ENCODE measurements around the gene WFIKKN2. TPM values are rescaled to one million over a fixed set of nuclear protein-coding genes. Genes with fewer than 3 reads are reported as not detected.

WFIKKN2 gene
- total and polyA plus RNA-seq, 8 donors: 0.09 to 0.45 (median 0.15) TPM

DNA sequence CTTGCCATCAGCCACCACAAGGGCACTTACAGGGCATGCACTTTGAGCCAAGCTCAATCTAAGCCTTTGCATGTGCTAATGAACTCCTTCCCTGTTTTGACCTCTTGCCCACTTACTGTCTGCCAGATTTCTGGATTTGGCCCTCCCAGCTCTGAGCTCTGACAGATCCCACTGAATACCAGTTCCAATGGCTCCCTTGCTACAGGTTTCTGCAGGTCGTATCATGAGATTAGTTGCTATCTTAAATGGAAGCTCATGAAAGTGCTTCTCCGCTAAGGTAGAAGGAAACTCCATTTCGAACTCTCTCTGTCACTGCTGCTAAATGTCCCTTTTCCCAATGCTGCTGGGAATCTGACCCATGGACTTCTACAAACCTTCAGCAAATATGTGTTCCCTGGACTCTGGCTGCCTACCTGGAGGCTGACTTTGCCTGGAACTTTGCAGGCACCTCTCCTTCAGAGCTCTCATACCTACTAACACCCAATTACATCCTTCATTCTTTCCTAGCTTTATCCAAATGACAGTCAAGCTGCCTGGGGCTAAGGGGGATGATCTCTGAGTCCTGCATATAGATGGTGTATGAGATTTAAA lies 54.2 kb downstream of the WFIKKN2 start:
- H3K27me3 ChIP-seq: no peaks in the 10 kb centered on the region
- no peak for ATAC-seq
- H3K4me3 ChIP-seq: peak overlapping the region in 1 of 4 donors; percentile 17
- H3K4me1 ChIP-seq: peaks cover 5 to 23% (median 21%) of the 10 kb centered on the region in 3 donors
- intact Hi-C loops (cut with DNase I): no loop called here
- H3K9me3 ChIP-seq: no peaks in the 10 kb centered on the region
- TF ChIP-seq, protein P1, sequence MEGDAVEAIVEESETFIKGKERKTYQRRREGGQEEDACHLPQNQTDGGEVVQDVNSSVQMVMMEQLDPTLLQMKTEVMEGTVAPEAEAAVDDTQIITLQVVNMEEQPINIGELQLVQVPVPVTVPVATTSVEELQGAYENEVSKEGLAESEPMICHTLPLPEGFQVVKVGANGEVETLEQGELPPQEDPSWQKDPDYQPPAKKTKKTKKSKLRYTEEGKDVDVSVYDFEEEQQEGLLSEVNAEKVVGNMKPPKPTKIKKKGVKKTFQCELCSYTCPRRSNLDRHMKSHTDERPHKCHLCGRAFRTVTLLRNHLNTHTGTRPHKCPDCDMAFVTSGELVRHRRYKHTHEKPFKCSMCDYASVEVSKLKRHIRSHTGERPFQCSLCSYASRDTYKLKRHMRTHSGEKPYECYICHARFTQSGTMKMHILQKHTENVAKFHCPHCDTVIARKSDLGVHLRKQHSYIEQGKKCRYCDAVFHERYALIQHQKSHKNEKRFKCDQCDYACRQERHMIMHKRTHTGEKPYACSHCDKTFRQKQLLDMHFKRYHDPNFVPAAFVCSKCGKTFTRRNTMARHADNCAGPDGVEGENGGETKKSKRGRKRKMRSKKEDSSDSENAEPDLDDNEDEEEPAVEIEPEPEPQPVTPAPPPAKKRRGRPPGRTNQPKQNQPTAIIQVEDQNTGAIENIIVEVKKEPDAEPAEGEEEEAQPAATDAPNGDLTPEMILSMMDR (IDR thresholded peaks at IDR 0.05): no peak
- FAIRE-seq: no peak
- no peak for DNase-seq
- WGBS, 2 donors: 61 to 63% methylated on average over 3 of the region's 3 CpGs
- peak overlapping the region in 1 of 4 donors; percentile 22 for H3K27ac ChIP-seq
- H3K36me3 ChIP-seq: no peaks in the 10 kb centered on the region

GRCh38 chr17:50890675-50891516 lies 55.5 kb downstream of the WFIKKN2 start:
- no peak for FAIRE-seq
- H3K4me3 ChIP-seq: peak overlapping the region in 1 of 4 donors; percentile 21
- WGBS, 2 donors: 36 to 39% methylated on average over 12 of the region's 12 CpGs
- no peak for DNase-seq
- intact Hi-C loops (cut with DNase I): no loop called here
- H3K4me1 ChIP-seq: peaks cover 0 to 18% (median 18%) of the 10 kb centered on the region in 3 donors
- no peaks in the 10 kb centered on the region for H3K9me3 ChIP-seq
- H3K27ac ChIP-seq: peak overlapping the region; percentile 35 to 85 (median 60)
- H3K36me3 ChIP-seq: no peaks in the 10 kb centered on the region
- peak; percentile 62 to 78 (median 74) for ATAC-seq
- H3K27me3 ChIP-seq: no peaks in the 10 kb centered on the region
- TF ChIP-seq, protein P1 (IDR thresholded peaks at IDR 0.05): no peak

GRCh38 chr17:50891577-50891989 lies 56.2 kb downstream of the WFIKKN2 start:
- Histone ChIP-seq H3K36me3 (no peaks in the 10 kb centered on the region), H3K27me3 (no peaks in the 10 kb centered on the region), H3K4me3 (peak overlapping the region in 1 of 4 donors; percentile 21), H3K4me1 (peaks cover 0 to 18% (median 18%) of the 10 kb centered on the region in 3 donors), H3K27ac (peak overlapping the region; percentile 35 to 85 (median 60)), H3K9me3 (no peaks in the 10 kb centered on the region)
- DNase-seq (no peak), ATAC-seq (no peak), FAIRE-seq (no peak)
- 87 to 93% methylated on average over 4 of the region's 4 CpGs for WGBS, 2 donors
- TF ChIP-seq, protein P1 (IDR thresholded peaks at IDR 0.05): no peak
- intact Hi-C loops (cut with DNase I): no loop called here

Other genes with a start within 250 kb of the WFIKKN2 start
- 100 to 1,000 TPM in 1 of 6 donors, 10 to 100 TPM in 5; 47.2 to 103 (median 83.4) TPM for gene ABCC3, start 200.7 kb upstream of the WFIKKN2 start, total RNA-seq
- 100 to 1,000 TPM; 163 to 209 TPM for gene ABCC3, start 200.7 kb upstream of the WFIKKN2 start, polyA plus RNA-seq
- gene ANKRD40, start 127.7 kb upstream of the WFIKKN2 start, total RNA-seq: 10 to 100 TPM; 15.1 to 23.5 (median 17.3) TPM
- gene ANKRD40, start 127.7 kb upstream of the WFIKKN2 start, polyA plus RNA-seq: 10 to 100 TPM; 10.3 to 10.9 TPM
- 10 to 100 TPM; 42.7 to 88.1 (median 59.3) TPM for gene LUC7L3, start 116.0 kb upstream of the WFIKKN2 start, total RNA-seq
- gene LUC7L3, start 116.0 kb upstream of the WFIKKN2 start, polyA plus RNA-seq: 100 to 1,000 TPM in 1 of 2 donors, 10 to 100 TPM in 1; 87.4 to 210 TPM
- under 1 TPM in 2 of 6 donors, not detected in 4; 0.16 to 0.46 TPM for gene ANKRD40CL, start 68.1 kb upstream of the WFIKKN2 start, total RNA-seq
- under 1 TPM in 1 of 2 donors, not detected in 1; 0.19 TPM for gene ANKRD40CL, start 68.1 kb upstream of the WFIKKN2 start, polyA plus RNA-seq
- gene TOB1, start 30.8 kb downstream of the WFIKKN2 start, total RNA-seq: 100 to 1,000 TPM in 3 of 6 donors, 10 to 100 TPM in 3; 65.9 to 157 (median 99.0) TPM
- 10 to 100 TPM; 33.1 to 45.8 TPM for gene TOB1, start 30.8 kb downstream of the WFIKKN2 start, polyA plus RNA-seq